RPMI8226 (cell line): ENCODE measurements around the gene PTN.

Experiments
- DNase-seq: peaks from one replicate; pipeline ENCODE4 v3.0.0-alpha.2; 2015

The PTN gene

GRCh38 chr7:137343281-137343841 is at the start of gene PTN:
Gene PTN (minus strand): TSS chr7:137343733. CDS start chr7:137254973, 88,760 bp downstream.
- no peak for DNase-seq

DNA sequence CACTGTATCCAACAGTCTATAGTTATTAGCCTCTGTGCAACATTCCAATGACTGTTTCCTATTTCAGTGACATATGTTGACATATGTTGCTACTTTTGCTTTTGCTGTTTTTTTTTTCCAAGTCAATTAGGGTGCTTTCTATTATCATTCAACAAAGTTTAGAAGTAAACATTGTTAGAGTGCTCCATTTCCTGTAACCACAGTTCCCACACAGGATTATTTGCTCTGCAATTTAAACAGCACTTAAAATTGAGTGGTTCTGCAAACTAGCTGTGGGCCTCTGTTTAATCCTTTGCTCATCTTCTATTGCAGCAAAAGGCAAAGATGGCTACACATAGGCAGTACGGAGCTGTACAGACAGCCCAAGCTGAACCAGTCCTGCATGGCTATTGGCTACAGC is 46.5 kb upstream of the PTN start:
- DNase-seq = no peak

- DNase-seq = no peak
Observed at GRCh38 chr7:137388916-137389315, 45.4 kb upstream of the PTN start.

DNA sequence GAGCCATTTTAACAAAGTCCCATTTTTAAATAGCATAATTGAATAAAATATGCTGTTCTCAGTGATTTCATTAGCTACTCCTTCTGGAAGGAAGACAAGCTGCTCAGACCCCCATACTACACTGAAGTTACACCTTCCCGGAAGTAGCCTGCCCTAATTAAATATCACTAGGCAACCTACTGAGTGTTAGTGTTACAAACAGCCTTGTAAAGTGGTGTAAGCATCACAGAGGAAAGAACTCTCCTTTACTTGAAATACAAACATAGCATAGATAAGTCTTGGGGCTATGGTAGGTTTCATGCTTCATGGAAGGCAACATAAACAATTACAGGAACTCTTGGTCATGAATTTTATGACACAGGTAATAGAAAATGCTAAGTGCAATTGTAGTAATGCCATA is 43.4 kb upstream of the PTN start:
- no peak for DNase-seq

DNA sequence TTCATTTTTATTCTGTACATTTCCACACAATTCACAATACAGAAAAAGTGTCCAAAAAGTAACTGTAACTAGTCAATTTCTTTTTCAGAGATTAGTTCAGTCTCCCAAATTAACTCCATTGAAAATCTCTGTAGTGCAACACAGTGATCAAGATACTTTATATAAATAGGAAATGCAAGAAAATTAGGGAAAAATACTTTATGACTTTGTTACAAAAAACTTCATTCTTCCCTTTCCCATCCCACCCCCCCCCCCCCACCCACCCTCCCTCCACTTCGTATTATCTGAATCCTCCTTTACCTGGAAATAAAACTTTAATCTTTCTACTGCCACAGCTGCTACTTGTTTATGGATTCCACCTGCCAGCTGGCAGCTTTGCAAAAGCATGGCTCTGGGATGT is 37.5 kb upstream of the PTN start:
- no peak for DNase-seq

DNA sequence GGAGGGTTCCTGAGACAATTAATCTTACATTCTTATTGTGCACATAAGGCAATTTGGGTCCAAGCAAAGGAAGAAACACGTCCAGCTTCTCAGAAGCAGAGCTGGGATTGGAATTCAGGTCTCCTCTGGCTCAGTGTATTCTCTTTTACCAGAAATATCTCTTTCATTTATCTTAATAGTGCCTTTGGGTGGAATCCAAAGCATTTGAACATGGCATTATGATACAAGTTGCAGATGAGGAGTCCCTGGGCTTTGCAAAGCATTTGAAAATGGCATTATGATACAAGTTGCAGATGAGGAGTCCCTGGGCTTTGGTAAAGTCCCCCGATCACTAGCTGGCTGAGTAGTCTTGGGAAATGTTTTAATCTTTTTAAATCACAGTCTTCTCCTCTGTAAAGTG is 30.0 kb upstream of the PTN start:
- no peak for DNase-seq

DNA sequence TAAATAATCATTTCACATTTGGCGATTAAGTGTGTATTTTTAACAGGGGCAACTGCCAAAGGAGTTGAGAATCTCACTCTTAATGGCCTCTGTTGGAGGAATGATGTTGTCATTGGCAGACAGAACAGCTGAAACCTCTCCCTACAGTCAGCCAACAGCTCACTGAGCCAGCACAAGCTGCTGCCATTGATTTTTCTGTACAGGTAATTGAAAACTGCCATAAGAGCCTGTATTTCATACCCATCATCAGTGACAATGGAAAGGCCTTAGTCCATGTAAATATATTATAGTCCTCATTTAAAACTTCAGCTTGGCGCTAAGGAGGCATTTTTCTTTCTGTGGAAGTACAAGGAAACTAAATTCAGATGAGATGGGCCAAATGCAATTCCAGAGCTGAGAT is 28.1 kb upstream of the PTN start:
- DNase-seq = no peak

DNA sequence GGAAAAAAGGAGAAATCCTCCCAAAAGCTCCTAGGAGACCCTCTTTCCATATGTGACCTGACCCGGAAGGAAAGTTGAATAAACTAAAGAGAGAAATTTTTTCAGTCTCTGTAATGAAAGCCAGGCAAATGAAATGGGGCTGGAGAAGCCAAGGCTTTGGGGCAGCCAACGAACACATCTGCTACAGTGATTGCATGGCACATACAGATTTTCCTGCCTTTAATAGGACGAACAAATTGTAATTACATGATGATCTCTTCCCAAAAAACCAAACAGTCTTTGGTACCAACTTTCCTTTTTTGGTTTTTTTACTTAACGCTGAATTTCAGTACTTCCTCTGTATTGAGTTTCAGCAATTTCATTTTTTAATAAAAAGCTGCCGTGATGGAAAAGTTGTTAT is 23.5 kb upstream of the PTN start:
- no peak for DNase-seq

DNA sequence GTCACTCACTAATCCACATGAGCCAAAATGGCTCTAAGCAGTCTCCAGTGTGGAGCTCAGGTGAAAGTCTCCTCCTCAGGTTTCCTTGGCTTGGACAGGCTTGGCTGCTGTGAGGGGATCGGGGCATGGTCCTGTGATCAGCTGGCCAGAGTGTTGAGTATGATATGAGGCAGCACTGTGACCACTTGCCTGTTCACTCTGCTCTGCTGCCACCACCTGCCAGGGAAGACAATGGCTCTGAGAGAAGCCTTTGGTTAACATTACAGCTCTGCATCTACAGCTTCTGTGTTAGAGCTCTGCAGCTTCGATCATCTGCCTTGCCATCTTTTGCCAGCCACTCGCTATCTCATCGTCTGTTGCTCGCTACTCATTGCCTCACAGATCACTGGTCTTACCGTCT is 20.1 kb upstream of the PTN start:
- DNase-seq = no peak

GRCh38 chr7:137360087-137360679 is 16.6 kb upstream of the PTN start:
- DNase-seq = no peak

GRCh38 chr7:137354961-137355360 is 11.4 kb upstream of the PTN start:
- DNase-seq = no peak

DNA sequence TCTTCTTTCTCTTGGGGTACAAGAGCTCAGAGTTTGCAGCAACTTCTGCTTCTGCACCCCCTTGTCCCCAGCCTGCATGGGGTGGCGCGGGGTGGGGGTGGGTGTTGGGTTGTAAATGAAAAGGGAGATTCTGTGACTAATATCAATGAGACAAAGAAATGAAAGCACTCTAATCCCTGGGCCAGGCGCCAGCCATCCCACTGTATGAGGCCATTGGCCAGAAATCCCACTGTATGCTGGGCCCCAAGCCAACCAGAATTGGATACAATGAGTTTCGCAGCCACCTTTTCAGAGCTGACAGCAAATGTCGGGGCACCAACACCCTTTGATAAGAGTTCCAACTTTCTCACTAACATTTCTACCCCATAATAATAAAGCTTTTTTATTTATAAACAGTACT is 10.9 kb upstream of the PTN start:
- no peak for DNase-seq

DNA sequence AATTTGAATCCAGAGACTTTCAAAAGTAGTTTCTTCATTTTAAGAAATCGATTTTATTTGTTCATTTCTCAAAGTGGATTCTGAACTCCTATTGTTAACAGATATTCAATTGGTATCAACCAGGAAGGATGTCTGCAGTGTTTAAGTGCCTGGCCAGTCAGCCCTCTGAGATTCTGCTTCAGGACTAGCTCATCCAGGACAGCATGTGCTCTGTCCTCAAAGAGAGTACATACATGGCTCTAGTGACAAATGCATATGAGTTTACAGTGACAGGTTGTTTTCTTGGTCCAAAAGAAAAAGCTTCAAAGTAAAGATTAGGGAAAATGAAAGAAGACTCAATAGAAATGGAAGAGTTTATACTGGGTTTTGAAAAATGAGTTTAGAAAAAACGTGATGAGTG is 8.4 kb upstream of the PTN start:
- no peak for DNase-seq

GRCh38 chr7:137345799-137346449 is 2.4 kb upstream of the PTN start:
- no peak for DNase-seq

- DNase-seq = no peak
Observed at GRCh38 chr7:137342828-137343261, 688 bp downstream of the PTN start.

GRCh38 chr7:137342265-137342664 is 1.3 kb downstream of the PTN start:
- DNase-seq = no peak

DNA sequence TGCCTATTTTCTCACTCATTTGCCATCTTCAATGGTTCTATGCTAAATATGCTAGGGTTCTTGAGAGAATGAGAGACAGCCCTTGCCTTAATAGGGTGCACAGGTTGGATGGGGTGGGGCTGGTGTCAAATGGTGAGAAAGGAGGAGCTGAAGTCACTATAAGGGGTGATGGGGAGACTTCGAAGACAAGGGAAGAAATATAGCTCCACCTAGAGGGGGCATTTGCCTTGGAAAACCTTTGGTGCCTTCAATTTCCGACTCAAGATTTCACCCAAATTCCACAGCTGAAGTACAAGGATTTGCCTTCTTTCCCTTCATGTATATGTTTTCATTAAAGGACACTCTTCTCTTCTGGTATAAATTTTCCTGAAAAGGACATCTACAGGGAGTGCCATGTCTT is 5.6 kb downstream of the PTN start:
- no peak for DNase-seq

DNA sequence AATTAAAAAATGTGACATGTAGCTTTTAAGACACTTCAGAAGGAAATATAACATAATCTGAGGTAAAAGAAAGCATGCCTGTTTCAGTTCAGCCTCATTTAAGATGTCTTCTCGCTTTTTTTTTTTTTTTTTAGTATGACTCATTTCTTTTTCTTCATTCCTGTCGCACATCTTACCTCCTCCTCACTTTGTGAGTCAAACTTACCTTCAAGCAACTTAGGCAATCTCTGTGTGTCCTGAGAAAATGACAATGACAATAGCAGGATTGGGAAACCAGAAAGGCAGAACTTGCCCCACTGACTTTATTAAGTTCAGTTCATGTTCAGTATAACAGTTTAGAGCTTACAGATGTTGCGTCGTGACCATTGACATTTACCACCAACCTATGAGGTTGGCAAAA is 7.7 kb downstream of the PTN start:
- DNase-seq = no peak

DNA sequence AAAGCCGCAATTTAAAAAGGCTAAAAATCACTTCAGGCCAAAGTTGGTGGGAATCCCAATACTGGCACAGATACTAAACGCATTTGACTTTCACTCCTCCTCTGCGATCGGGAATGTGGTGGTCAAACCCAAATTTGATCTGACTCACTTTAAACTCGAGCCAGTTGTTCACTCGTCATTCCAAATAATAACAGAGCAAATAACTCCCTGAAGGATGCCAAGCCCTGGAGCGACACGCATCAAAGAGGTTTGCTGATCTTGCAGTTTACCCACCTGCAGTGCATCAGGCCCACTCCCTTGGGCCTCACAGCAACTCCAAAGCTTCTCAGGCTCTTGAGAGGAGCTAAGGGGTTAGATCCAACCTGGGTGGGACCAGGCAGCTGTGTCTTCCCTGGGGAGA is 12.2 kb downstream of the PTN start:
- no peak for DNase-seq

- DNase-seq = no peak
Observed at GRCh38 chr7:137329411-137329810, 14.1 kb downstream of the PTN start.

DNA sequence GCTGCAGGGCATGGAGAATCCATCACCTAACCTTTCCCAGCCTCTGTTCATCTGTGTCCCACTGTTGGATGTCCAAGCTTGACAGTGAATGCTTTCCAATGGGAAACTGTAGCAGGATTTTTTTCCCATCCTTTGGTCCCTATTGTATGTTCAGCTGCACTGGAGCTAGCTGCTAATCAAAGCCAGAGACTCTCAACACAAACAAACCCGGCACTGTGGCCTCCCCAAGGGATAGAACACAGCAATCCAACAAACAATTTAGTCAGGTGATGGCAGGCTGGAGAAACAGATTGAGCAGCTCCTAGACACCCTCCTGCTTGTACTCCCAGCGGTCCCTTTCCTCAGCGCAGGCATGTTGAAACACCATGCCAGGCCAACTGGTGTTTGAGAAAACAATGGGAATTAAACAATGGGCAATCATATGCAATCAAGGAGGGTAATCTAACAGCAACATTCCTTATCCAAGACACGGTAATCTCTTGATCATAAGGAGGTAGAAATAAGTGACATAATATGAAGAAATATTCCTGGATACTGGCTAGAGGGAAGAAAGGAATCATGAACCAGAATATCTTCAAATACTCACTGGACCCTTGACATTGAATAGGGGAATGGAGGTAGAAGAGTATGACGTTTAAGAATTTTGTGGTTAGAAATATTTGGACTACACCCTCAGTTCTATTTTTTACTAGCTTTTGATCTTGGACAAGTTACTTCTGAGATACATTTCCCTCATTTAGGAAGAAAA is 15.0 kb downstream of the PTN start:
- DNase-seq = no peak

GRCh38 chr7:137325927-137326326 is 17.6 kb downstream of the PTN start:
- DNase-seq = no peak

- DNase-seq = no peak
Observed at GRCh38 chr7:137324796-137325696, 18.5 kb downstream of the PTN start.
